HepG2 (cell line): ENCODE results near the gene SMAD7. TPM values are rescaled to one million over a fixed set of nuclear protein-coding genes. Genes with fewer than 3 reads are reported as not detected.

ENCODE experiments used
- ATAC-seq: fragments of 200-7000 bp; cut with Tn5 transposase; 3 replicates; pipeline ENCODE4 v1.9.1; 2020; ENCODE audit warnings: mild to moderate bottlenecking, moderate library complexity
- BruUV-seq: library from RNA; stranded (reverse); fragments of 400-500 nt; replicated peaks from 2 replicates; lab custom pipeline; 2021; lab: Mats Ljungman, UMichigan
- CTCF ChIA-PET: fragments of 300-600 bp; formaldehyde crosslinking; extraction: SDS; loops from one replicate; lab custom pipeline; 2021; ENCODE audit warnings: low total read pairs, inconsistent platforms, low intra/inter-chr PET ratio; lab: Yijun Ruan, JAX
- POLR2A ChIA-PET: fragments of 350-600 bp; sonication (Branson Sonifier 250); formaldehyde crosslinking; loops from one replicate; lab custom pipeline; 2020; ENCODE audit warnings: antibody characterized with exemption, inconsistent platforms; lab: Yijun Ruan, JAX
- DNase-seq: peaks from one replicate; pipeline ENCODE4 v3.0.0-alpha.2; 2015; ENCODE audit warnings: low spot score
- FAIRE-seq: peaks from 3 replicates; lab custom pipeline; 2011; peaks lifted over from hg19 to GRCh38; lab: Jason Lieb, UNC
- H2AFZ ChIP-seq: one replicate; pipeline ENCODE4 v1.6.1; 2011; ENCODE audit warnings: low read length, inconsistent platforms
- H3K27ac ChIP-seq: fragments of 300-600 bp; 3 replicates; pipeline ENCODE4 v1.8.0; 2011; ENCODE audit warnings: mixed run types, mild to moderate bottlenecking, mixed read lengths, low read length, inconsistent platforms; ENCODE audit not compliant: insufficient read depth; ENCODE audit errors: extremely low read length
- H3K27me3 ChIP-seq, 2 experiments: fragments of 200-600 bp in 1 of 2; 2 replicates in 1 of 2; 3 replicates in 1 of 2; pipeline versions ENCODE4 v1.6.0 to v1.8.0; 2011; ENCODE audit warnings: low read length in 2 of 2, mild to moderate bottlenecking in 2 of 2, moderate library complexity in 2 of 2, inconsistent platforms in 1 of 2; ENCODE audit not compliant: insufficient read depth in 2 of 2, control insufficient read depth in 1 of 2
- H3K36me3 ChIP-seq, 2 experiments: fragments of 200-600 bp in 1 of 2; replicated peaks in 1 of 2; 2 replicates in 1 of 2; 3 replicates in 1 of 2; pipeline versions ENCODE4 v1.5.1 to v1.8.0; 2011; ENCODE audit warnings: low read length in 2 of 2, inconsistent platforms in 1 of 2; ENCODE audit not compliant: insufficient read depth in 2 of 2, control insufficient read depth in 1 of 2
- H3K4me1 ChIP-seq: 2 replicates; pipeline ENCODE4 v1.5.1; 2012; ENCODE audit warnings: low read length, inconsistent platforms; ENCODE audit not compliant: insufficient read depth
- H3K4me2 ChIP-seq: 2 replicates; pipeline ENCODE4 v1.6.0; 2011; ENCODE audit warnings: low read depth, low read length, inconsistent platforms
- H3K4me3 ChIP-seq, 3 experiments: fragments of 200-600 bp in 1 of 3; sonication (generic), shearing (Covaris generic) in 1 of 3; replicated peaks in 1 of 3; 2 replicates each; pipeline ENCODE4 v1.5.1; 2011 to 2016; ENCODE audit warnings: low read length in 3 of 3, inconsistent platforms in 2 of 3, low read depth in 2 of 3, mild to moderate bottlenecking in 2 of 3, control low read depth in 1 of 3, mixed read lengths in 1 of 3; ENCODE audit not compliant: insufficient read depth in 1 of 3
- H3K79me2 ChIP-seq: one replicate; pipeline ENCODE4 v1.6.1; 2011; ENCODE audit warnings: low read length, inconsistent platforms; ENCODE audit not compliant: insufficient read depth
- H3K9ac ChIP-seq: 2 replicates; pipeline ENCODE4 v1.6.0; 2011; ENCODE audit warnings: mild to moderate bottlenecking, low read depth, low read length, inconsistent platforms; ENCODE audit not compliant: insufficient read depth
- H3K9me3 ChIP-seq: 2 replicates; pipeline ENCODE4 v1.5.1; 2012; ENCODE audit warnings: mild to moderate bottlenecking, low read length
- H4K20me1 ChIP-seq: 2 replicates; pipeline ENCODE4 v1.6.0; 2011; ENCODE audit warnings: inconsistent platforms, mild to moderate bottlenecking, low read length, moderate library complexity; ENCODE audit not compliant: insufficient read depth
- BORCS8-MEF2B ChIP-seq: sonication (generic); formaldehyde crosslinking; IDR thresholded peaks from 2 replicates; pipeline ENCODE4 v1.8.0; 2022; ENCODE audit warnings: mild to moderate bottlenecking, missing genetic modification reagents
- CHD4 ChIP-seq: fragments of 200-600 bp; sonication (generic); IDR thresholded peaks from 2 replicates; pipeline ENCODE4 v1.7.0; 2017; ENCODE audit warnings: mild to moderate bottlenecking, low read length, borderline replicate concordance
- CSRNP1 ChIP-seq: sonication (generic); formaldehyde crosslinking; IDR thresholded peaks from 2 replicates; pipeline ENCODE4 v1.8.1; 2023; ENCODE audit warnings: mild to moderate bottlenecking, missing genetic modification reagents
- DNMT1 ChIP-seq: sonication (generic); formaldehyde crosslinking; IDR thresholded peaks from 2 replicates; pipeline ENCODE4 v1.5.1; 2020; ENCODE audit warnings: mild to moderate bottlenecking, missing genetic modification reagents
- IKZF5 ChIP-seq: IDR thresholded peaks from 2 replicates; pipeline ENCODE4 v1.6.1; 2018; ENCODE audit warnings: missing genetic modification reagents, mild to moderate bottlenecking, missing compliant biosample characterization
- IRX3 ChIP-seq: sonication (generic); formaldehyde crosslinking; IDR thresholded peaks from 2 replicates; pipeline ENCODE4 v1.8.1; 2023; ENCODE audit warnings: mild to moderate bottlenecking, low read depth, missing genetic modification reagents, borderline replicate concordance
- JUNB ChIP-seq: sonication (generic); formaldehyde crosslinking; IDR thresholded peaks from 2 replicates; pipeline ENCODE4 v1.8.0; 2022; ENCODE audit warnings: missing genetic modification reagents, mild to moderate bottlenecking, borderline replicate concordance
- KDM1A ChIP-seq: IDR thresholded peaks from 2 replicates; pipeline ENCODE4 v1.6.1; 2016; ENCODE audit warnings: missing compliant biosample characterization
- KDM3A ChIP-seq: IDR thresholded peaks from 2 replicates; pipeline ENCODE4 v1.6.1; 2018; ENCODE audit warnings: low read depth, missing compliant biosample characterization
- NCOR1 ChIP-seq: fragments of 200-600 bp; sonication (generic); IDR thresholded peaks from 2 replicates; pipeline ENCODE4 v1.7.0; 2017; ENCODE audit warnings: antibody characterized with exemption, low read length, borderline replicate concordance
- NPAS2 ChIP-seq: sonication (generic); formaldehyde crosslinking; IDR thresholded peaks from 2 replicates; pipeline ENCODE4 v1.8.0; 2022; ENCODE audit warnings: mild to moderate bottlenecking, missing genetic modification reagents, borderline replicate concordance
- NRL ChIP-seq: sonication (generic); formaldehyde crosslinking; IDR thresholded peaks from 2 replicates; pipeline ENCODE4 v1.5.0; 2020; ENCODE audit warnings: missing genetic modification reagents, mild to moderate bottlenecking, moderate library complexity, borderline replicate concordance
- POLR2A ChIP-seq, 2 experiments: IDR thresholded peaks; 2 replicates each; pipeline ENCODE4 v1.6.1; 2011; ENCODE audit warnings: low read depth in 2 of 2, low read length in 2 of 2, mild to moderate bottlenecking in 1 of 2, moderate library complexity in 1 of 2; ENCODE audit not compliant: insufficient read depth in 1 of 2
- RELA ChIP-seq: sonication (generic); formaldehyde crosslinking; IDR thresholded peaks from 2 replicates; pipeline ENCODE4 v1.4.0; 2020; ENCODE audit warnings: missing genetic modification reagents
- RNF2 ChIP-seq: fragments of 450-650 bp; conservative IDR thresholded peaks from 2 replicates; pipeline ENCODE4 v1.6.1; 2016; ENCODE audit warnings: low read depth
- SAP130 ChIP-seq: IDR thresholded peaks from 2 replicates; pipeline ENCODE4 v1.6.1; 2016; ENCODE audit warnings: low read depth
- SRSF9 ChIP-seq: fragments of 200-400 bp; formaldehyde crosslinking; IDR thresholded peaks from 2 replicates; pipeline ENCODE4 v1.6.1; 2018; ENCODE audit warnings: borderline replicate concordance, mild to moderate bottlenecking, low read depth, low read length; ENCODE audit not compliant: insufficient read depth, poor library complexity, severe bottlenecking
- ZKSCAN5 ChIP-seq: sonication (generic); formaldehyde crosslinking; IDR thresholded peaks from 2 replicates; pipeline ENCODE4 v1.5.1; 2020; ENCODE audit warnings: mild to moderate bottlenecking, missing genetic modification reagents
- ZNF101 ChIP-seq: sonication (generic); formaldehyde crosslinking; IDR thresholded peaks from 2 replicates; pipeline ENCODE4 v1.4.0; 2020; ENCODE audit warnings: mild to moderate bottlenecking, low read depth, missing genetic modification reagents, borderline replicate concordance
- ZNF629 ChIP-seq: sonication (generic); formaldehyde crosslinking; conservative IDR thresholded peaks from 2 replicates; pipeline ENCODE4 v1.5.0; 2020; ENCODE audit warnings: missing genetic modification reagents
- ZNF766 ChIP-seq: sonication (generic); formaldehyde crosslinking; IDR thresholded peaks from 2 replicates; pipeline ENCODE4 v1.5.0; 2020; ENCODE audit warnings: missing genetic modification reagents, borderline replicate concordance
- ZNF788 ChIP-seq: sonication (generic); formaldehyde crosslinking; IDR thresholded peaks from 2 replicates; pipeline ENCODE4 v1.5.0; 2020; ENCODE audit warnings: mild to moderate bottlenecking, missing genetic modification reagents, borderline replicate concordance
- ZSCAN21 ChIP-seq: sonication (generic); formaldehyde crosslinking; IDR thresholded peaks from 2 replicates; pipeline ENCODE4 v1.8.0; 2022; ENCODE audit warnings: mild to moderate bottlenecking, missing genetic modification reagents, moderate library complexity, borderline replicate concordance
- WGBS: methylation state at CpG from one replicate; pipeline ENCODE4 v1.1.6; 2017; ENCODE audit warnings: low lambda C conversion rate; 5-methylcytosine and 5-hydroxymethylcytosine counted together
- in situ Hi-C: cut with HindIII; loops from 2 replicates; pipeline ENCODE4 v1.10.0; 2017; ENCODE audit warnings: low pct_unique_long_range_greater_than_20kb; ENCODE audit not compliant: extremely low pct_ligation_motif_present
- intact Hi-C: fragments of 100-400 bp; cut with micrococcal nuclease; formaldehyde crosslinking; loops from one replicate; pipeline ENCODE4 v1.10.0; 2022; ENCODE audit not compliant: unreplicated experiment
- polyA plus RNA-seq, 8 experiments: library from polyadenylated mRNA; depleted of rRNA in 3 of 8; stranded (reverse) in 7 of 8; unstranded in 1 of 8; fragments of >200 nt; fragmentation: Illumina TruSeq in 4 of 8; extraction: Trizol in 4 of 8; gene quantifications; 2 replicates each; pipeline versions ENCODE4 v1.2.1 to v1.2.3, GENCODE V29; 2011 to 2016; ENCODE audit warnings: low read depth in 4 of 8, missing spikeins in 1 of 8, mixed read lengths in 1 of 8; ENCODE audit not compliant: insufficient read depth in 1 of 8
- total RNA-seq, 5 experiments: library from RNA; depleted of rRNA; stranded (reverse); fragments of >200 nt; fragmentation: Illumina TruSeq; extraction: Trizol; gene quantifications; 2 replicates each; pipeline ENCODE4 v1.2.3, GENCODE V29; 2016; ENCODE audit warnings: low read depth in 1 of 5

SMAD7 gene
- total and polyA plus RNA-seq, 2 of the 13 experiments (the other 11 are each of a cell fraction or from before 2014, with no cell fraction given): 17.4 to 24.7 TPM

GRCh38 chr18:48896326-48896874, 54.4 kb downstream of the SMAD7 start:
- H3K27me3 ChIP-seq: no peaks in the 10 kb centered on the region; a peak in 1 of 5 replicates
- FAIRE-seq (no peak), ATAC-seq (no peak), DNase-seq (no peak)
- no TSS peak for BruUV-seq
- peak overlapping the region; percentile 53 for H3K9ac ChIP-seq
- ChIA-PET POLR2A (interaction anchor here (1.2 to 1.5 kb wide), 2 partner anchors 34 to 52 kb away, joined by 3 to 4 read pairs; no protein-coding TSS in a partner anchor), CTCF (interaction anchor here (0.7 to 1.5 kb wide), 4 partner anchors 53 to 220 kb away, joined by 3 to 7 read pairs (median 4); no protein-coding TSS in a partner anchor)
- in situ Hi-C loops: loop anchor here (5.0 to 10.0 kb wide), 3 partner anchors 51 to 352 kb away; no protein-coding TSS in a partner anchor
- H3K9me3 ChIP-seq: no peaks in the 10 kb centered on the region
- intact Hi-C loops: loop anchor here (1.0 to 10.0 kb wide), 5 partner anchors 20 to 278 kb away; no protein-coding TSS in a partner anchor
- H2AFZ ChIP-seq: no peak overlapping the region
- H4K20me1 ChIP-seq: no peaks in the 10 kb centered on the region
- peak overlapping the region; percentile 41 for H3K27ac ChIP-seq
- WGBS: 14% methylated on average over 8 of the region's 8 CpGs
- H3K4me1 ChIP-seq: peaks cover 71% of the 10 kb centered on the region
- no peaks in the 10 kb centered on the region for H3K79me2 ChIP-seq
- no peaks in the 10 kb centered on the region for H3K36me3 ChIP-seq
- H3K4me3 ChIP-seq: peak overlapping the region in 2 of 3 experiments; percentile 42 to 61; a peak in 3 of 6 replicates
- peak overlapping the region; percentile 80 for H3K4me2 ChIP-seq
- TF ChIP-seq BORCS8-MEF2B (CRISPR knock-in tag) (no peak), NRL (CRISPR knock-in tag) (peak; percentile 67), SRSF9 (no peak), ZNF788 (CRISPR knock-in tag) (0 out of 2 replicates have a peak, but pooled peaks have one; percentile 41), NCOR1 (no peak), CSRNP1 (CRISPR knock-in tag) (0 out of 2 replicates have a peak, but pooled peaks have one; percentile 53), KDM1A (peak; percentile 75; the same call in 1 of the 2 replicates), CHD4 (peak; percentile 94; the same call in 1 of the 2 replicates), DNMT1 (CRISPR knock-in tag) (no peak), SAP130 (no peak), IRX3 (0 out of 2 replicates have a peak, but pooled peaks have one; percentile 5), JUNB (CRISPR knock-in tag) (no peak), ZSCAN21 (no peak), ZNF629 (CRISPR knock-in tag) (peak; percentile 99), NPAS2 (CRISPR knock-in tag) (no peak), RELA (CRISPR knock-in tag) (no peak), ZNF101 (CRISPR knock-in tag) (no peak), ZKSCAN5 (CRISPR knock-in tag) (peak; percentile 31; the same call in 1 of the 2 replicates), IKZF5 (CRISPR knock-in tag) (no peak), ZNF766 (CRISPR knock-in tag) (no peak), POLR2A (IDR thresholded peaks at IDR 0.05; ENCODE audit: insufficient read depth in 1 of 2, low read depth in 2 of 2, low read length in 2 of 2) (no peak), RNF2 (no peak; the same call in 1 of the 2 replicates), KDM3A (CRISPR knock-in tag) (no peak)
